HT-29 (cell line): Measurements from ENCODE around the gene ABL2. TPM values are rescaled to one million over a fixed set of nuclear protein-coding genes. Genes with fewer than 3 reads are reported as not detected.
A peak's percentile ranks its signal among the peaks of the same experiment; 100 is the strongest.

Experiments used
- DNase-seq: peaks from one replicate; pipeline ENCODE4 v3.0.0-alpha.2; 2015; ENCODE audit warnings: low spot score
- total RNA-seq: library from RNA; depleted of rRNA; stranded (reverse); fragments of >200 nt; shearing (Covaris generic); gene quantifications from 2 replicates; pipeline ENCODE4 v1.2.3, GENCODE V29; 2014

The ABL2 gene
- total RNA-seq, 1 experiment from 2014 or later, result 4.5 TPM

GRCh38 chr1:179094818-179095217, 134.7 kb downstream of the ABL2 start:
- no peak for DNase-seq

- DNase-seq, result no peak
Observed at GRCh38 chr1:179092896-179093461, 136.5 kb downstream of the ABL2 start.

DNA sequence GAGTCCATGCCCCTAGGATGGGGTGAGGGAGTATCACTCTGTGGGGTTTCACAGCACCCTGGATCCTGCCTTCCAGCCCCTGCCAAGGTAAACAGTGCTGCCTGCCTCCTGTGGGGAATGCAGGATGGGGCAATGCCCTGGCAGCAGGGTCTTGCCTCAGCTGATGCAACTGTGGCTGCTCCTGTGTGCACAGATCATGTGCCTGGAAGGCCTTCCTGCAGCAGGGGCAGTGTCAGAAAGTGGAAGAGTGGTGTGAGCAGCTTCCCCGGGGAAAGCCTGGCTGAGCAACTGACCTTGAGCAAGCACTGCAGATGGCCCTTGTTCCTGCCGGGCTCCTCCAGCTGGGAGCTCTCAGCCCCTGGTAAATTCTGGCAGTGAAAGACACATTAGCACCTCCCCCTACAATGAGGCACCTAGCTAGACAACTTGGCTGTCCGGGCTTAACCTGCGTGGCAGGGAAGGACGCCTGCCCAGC, 137.7 kb downstream of the ABL2 start:
- no peak for DNase-seq

- DNase-seq, result no peak
Observed at GRCh38 chr1:179090923-179091322, 138.6 kb downstream of the ABL2 start.

DNA sequence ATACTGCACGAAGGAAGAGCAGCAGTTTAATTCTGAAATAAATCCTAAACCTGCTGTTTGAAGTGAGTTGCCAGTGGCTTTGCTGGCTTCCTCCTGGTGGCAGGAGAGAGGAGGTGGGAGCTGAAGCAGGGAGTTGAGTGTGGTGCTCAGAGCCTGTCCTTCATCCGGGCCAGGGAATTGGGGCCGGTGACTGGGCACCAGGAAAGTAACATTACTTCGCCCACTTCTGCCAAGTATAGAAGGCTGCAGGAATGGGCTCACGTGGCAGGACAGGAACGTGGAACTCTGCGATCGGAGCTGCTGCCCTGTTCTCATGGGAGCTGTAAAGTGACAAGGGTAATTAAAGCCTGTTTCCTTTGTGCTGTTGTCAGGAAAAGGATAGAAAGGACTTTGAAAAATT, 139.0 kb downstream of the ABL2 start:
- DNase-seq, result no peak

GRCh38 chr1:179089827-179090482, 139.5 kb downstream of the ABL2 start:
- no peak for DNase-seq

DNA sequence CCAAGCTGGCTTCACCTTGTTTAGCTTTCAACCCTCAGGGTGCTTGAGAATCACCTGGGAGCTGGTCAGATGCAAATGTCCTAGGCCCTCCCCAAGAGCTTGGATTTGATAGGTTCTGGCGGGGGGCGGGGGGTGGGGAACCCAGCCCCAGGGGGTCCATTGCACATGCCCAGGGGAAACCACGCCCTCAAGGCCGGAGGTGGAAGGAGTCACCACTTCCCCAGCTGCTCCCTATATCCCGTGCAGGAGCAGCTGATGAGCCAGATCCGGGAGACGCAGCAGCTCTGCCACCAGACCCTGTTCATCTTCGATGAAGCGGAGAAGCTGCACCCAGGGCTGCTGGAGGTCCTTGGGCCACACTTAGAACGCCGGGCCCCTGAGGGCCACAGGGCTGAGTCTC, 141.8 kb downstream of the ABL2 start:
- no peak for DNase-seq

DNA sequence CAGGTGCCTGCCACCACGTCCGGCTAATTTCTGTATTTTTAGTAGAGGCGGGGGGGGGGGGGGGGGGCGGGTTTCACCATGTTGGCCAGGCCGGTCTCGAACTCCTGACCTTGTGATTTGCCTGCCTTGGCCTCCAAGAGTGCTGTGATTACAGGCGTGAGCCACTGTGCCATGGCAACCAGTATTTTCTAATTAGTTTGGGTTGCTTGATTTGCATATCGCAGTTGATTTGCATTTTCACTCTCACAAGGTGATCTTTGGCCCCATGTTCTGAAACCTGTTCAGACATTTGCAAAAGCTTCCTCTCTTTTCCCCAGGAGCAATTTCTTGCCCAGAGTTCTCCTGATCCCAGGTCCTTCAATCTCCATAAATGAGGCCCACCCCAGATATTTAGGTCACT, 145.9 kb downstream of the ABL2 start:
- no peak for DNase-seq

- DNase-seq, result no peak
Observed at GRCh38 chr1:179082999-179083335, 146.5 kb downstream of the ABL2 start.

DNA sequence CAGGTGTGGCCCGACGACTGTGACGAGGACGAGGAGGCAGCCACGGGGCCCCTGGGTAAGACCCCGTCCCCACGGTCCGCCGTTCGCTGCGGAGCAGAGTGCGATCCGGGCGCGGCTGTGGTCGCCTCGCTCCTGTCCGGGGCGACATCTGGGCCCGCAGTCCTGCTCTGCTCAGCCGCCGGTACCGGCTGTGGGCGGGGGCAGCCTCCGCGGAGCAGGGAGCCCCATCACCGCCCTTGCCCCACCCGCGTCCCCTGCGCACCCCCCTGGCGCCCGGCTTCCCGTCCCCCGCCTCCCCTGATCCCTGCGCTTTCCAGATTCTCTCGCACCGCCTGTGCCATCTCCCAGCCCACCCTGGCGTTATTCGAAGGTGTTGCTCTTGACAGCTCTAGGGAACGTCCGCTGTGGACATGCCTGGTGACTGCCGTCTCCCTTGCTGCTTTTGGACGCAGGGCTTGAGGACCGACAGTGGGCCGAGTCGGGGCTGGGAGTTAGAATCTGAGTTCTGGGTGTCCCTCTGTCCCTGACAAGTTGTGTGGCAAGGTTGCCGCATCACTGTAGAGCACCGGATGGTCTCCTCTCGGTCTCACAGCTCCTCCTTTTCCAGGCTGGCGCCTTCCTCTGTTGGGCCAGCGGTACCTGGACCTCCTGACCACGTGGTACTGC, 147.0 kb downstream of the ABL2 start:
- peak; percentile 50 for DNase-seq

GRCh38 chr1:179081687-179082332, 147.7 kb downstream of the ABL2 start, which contains the start of gene TOR3A:
TOR3A (plus strand) TSS chr1:179082070; CDS start chr1:179082129, 59 bp downstream.
- DNase-seq, result peak; percentile 78

GRCh38 chr1:179080866-179081686, 148.4 kb downstream of the ABL2 start:
- no peak for DNase-seq

DNA sequence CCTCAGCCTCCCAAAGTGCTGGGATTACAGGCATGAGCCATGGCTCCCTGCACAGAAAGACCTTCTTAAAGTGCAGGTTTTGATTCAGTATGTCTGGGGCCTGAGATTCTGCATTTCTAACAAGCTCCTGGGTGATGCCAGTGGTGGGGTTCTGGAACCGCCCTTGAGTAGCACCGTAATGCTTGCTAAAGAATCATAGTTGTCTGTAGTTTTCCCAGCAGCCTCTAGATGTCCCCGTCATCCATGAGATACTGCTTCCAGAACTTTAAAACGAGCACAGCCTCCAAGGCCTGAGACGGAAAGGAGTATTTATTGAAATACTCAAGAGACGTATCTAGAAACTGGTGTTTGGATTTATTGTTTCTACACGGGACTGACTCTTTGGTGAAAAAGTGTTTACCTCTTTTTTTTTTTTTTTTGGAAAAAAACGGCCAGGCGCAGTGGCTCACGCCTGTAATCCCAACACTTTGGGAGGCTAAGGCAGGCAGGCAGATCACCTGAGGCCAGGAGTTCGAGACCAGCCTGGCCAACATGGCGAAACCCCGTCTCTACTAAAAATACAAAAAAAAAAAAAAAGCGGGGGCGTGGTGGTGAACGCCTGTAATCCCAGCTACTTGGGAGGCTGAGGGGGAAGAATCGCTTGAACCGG, 150.2 kb downstream of the ABL2 start:
- DNase-seq, result peak; percentile 80

DNA sequence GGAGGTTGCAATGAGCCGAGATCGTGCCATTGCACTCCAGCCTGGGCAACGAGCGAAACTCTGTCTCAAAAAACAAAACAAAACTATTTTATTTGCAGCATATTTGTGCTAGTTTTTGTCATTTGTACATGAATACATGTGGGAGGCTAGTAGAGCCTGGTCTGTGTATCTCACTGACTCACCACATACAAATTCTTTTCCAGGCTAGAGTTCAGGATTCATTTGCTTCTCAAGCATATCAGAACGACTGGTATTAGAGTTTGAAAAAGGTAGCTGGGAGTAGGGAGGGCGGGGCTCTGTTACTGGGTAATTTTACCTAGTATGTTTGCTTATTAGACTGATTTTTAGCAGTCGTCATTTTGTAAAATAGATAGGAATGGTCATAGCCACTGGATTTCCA, 152.1 kb downstream of the ABL2 start:
- no peak for DNase-seq

GRCh38 chr1:179066471-179066870, 163.0 kb downstream of the ABL2 start:
- DNase-seq, result no peak

GRCh38 chr1:179061360-179062282, 167.9 kb downstream of the ABL2 start:
- DNase-seq, result no peak

- DNase-seq, result no peak
Observed at GRCh38 chr1:179058487-179059483, 170.7 kb downstream of the ABL2 start.

- DNase-seq, result no peak
Observed at GRCh38 chr1:179055937-179056336, 173.5 kb downstream of the ABL2 start.

GRCh38 chr1:179053486-179053885, 176.0 kb downstream of the ABL2 start:
- DNase-seq, result no peak
